Liver (tissue), 3 donors: ENCODE results near the gene TBC1D20.

Experiments
- FOXA1 ChIP-seq: IDR thresholded peaks from 2 replicates; pipeline ENCODE4 v1.6.1; 2016; ENCODE audit warnings: antibody characterized with exemption
- GABPA ChIP-seq, 2 donors: IDR thresholded peaks in 1 of 2; conservative IDR thresholded peaks in 1 of 2; 2 replicates each; pipeline ENCODE4 v1.6.1; 2016; ENCODE audit warnings: antibody characterized with exemption in 2 of 2, mild to moderate bottlenecking in 1 of 2, moderate library complexity in 1 of 2
- JUND ChIP-seq, 2 donors: IDR thresholded peaks; 2 replicates each; pipeline ENCODE4 v1.6.1; 2016; ENCODE audit warnings: antibody characterized with exemption in 2 of 2
- RAD21 ChIP-seq, 2 donors: IDR thresholded peaks; 2 replicates each; pipeline ENCODE4 v1.6.1; 2016; ENCODE audit warnings: antibody characterized with exemption in 2 of 2, mild to moderate bottlenecking in 2 of 2
- RXRA ChIP-seq, 2 donors: IDR thresholded peaks; 2 replicates each; pipeline ENCODE4 v1.6.1; 2017 to 2018; ENCODE audit warnings: antibody characterized with exemption in 2 of 2, mild to moderate bottlenecking in 1 of 2
- YY1 ChIP-seq: IDR thresholded peaks from 2 replicates; pipeline ENCODE4 v1.6.1; 2016; ENCODE audit warnings: antibody characterized with exemption, mild to moderate bottlenecking
- TF ChIP-seq, protein P1 (sequence below): fragments of 150-350 bp; IDR thresholded peaks from 2 replicates; pipeline ENCODE4 v1.5.1; 2017; ENCODE audit warnings: improper control_type of control experiment, low read depth, low read length; ENCODE audit not compliant: missing input control
- TF ChIP-seq, protein P2 (sequence below): IDR thresholded peaks from 2 replicates; pipeline ENCODE4 v1.6.1; 2016; ENCODE audit warnings: antibody characterized with exemption
- TF ChIP-seq, protein P3 (sequence below): IDR thresholded peaks from 2 replicates; pipeline ENCODE4 v1.6.1; 2016; ENCODE audit warnings: antibody characterized with exemption
- TF ChIP-seq, protein P4 (sequence below): IDR thresholded peaks from 2 replicates; pipeline ENCODE4 v1.6.1; 2016; ENCODE audit warnings: antibody characterized with exemption, mild to moderate bottlenecking
- donor health status: healthy.
- donor health status: healthy.

DNA sequence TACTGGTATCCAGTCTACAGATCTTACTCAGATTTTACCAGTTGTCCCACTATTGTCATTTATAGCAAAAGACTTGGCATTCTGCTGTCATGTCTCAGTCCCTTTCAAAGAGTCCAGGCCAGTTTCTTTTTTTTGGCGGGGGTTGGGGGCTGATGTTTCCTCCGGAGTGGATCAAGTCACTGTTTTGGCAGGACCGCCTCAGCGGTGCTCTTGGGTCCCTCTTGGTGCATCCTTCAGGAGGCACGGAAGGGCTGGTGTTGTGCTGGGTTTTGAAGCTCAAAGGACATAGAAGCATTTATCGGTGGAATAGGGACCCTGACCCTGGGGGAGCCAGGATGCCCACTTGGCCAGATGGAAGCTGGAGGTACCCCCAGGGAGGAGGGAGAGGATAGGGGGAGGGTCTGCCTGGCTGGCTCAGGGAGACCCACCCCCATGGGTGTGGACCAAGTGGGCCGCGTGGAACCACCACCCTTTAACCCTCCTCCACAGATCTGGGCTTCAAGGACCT is 43.4 kb downstream of the TBC1D20 start:
- TF ChIP-seq, protein P1, sequence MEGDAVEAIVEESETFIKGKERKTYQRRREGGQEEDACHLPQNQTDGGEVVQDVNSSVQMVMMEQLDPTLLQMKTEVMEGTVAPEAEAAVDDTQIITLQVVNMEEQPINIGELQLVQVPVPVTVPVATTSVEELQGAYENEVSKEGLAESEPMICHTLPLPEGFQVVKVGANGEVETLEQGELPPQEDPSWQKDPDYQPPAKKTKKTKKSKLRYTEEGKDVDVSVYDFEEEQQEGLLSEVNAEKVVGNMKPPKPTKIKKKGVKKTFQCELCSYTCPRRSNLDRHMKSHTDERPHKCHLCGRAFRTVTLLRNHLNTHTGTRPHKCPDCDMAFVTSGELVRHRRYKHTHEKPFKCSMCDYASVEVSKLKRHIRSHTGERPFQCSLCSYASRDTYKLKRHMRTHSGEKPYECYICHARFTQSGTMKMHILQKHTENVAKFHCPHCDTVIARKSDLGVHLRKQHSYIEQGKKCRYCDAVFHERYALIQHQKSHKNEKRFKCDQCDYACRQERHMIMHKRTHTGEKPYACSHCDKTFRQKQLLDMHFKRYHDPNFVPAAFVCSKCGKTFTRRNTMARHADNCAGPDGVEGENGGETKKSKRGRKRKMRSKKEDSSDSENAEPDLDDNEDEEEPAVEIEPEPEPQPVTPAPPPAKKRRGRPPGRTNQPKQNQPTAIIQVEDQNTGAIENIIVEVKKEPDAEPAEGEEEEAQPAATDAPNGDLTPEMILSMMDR: no peak
- TF ChIP-seq, protein P2, sequence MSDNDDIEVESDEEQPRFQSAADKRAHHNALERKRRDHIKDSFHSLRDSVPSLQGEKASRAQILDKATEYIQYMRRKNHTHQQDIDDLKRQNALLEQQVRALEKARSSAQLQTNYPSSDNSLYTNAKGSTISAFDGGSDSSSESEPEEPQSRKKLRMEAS: no peak
- TF ChIP-seq YY1 (no peak), FOXA1 (no peak), JUND (IDR thresholded peaks at IDR 0.05) (no peak), RAD21 (IDR thresholded peaks at IDR 0.05) (no peak), GABPA (IDR thresholded peaks at IDR 0.05 in 1 of 2, conservative IDR thresholded peaks at IDR 0.05 in 1 of 2) (no peak), RXRA (IDR thresholded peaks at IDR 0.05) (no peak)
- TF ChIP-seq, protein P3, sequence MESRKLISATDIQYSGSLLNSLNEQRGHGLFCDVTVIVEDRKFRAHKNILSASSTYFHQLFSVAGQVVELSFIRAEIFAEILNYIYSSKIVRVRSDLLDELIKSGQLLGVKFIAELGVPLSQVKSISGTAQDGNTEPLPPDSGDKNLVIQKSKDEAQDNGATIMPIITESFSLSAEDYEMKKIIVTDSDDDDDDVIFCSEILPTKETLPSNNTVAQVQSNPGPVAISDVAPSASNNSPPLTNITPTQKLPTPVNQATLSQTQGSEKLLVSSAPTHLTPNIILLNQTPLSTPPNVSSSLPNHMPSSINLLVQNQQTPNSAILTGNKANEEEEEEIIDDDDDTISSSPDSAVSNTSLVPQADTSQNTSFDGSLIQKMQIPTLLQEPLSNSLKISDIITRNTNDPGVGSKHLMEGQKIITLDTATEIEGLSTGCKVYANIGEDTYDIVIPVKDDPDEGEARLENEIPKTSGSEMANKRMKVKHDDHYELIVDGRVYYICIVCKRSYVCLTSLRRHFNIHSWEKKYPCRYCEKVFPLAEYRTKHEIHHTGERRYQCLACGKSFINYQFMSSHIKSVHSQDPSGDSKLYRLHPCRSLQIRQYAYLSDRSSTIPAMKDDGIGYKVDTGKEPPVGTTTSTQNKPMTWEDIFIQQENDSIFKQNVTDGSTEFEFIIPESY: no peak
- TF ChIP-seq, protein P4, sequence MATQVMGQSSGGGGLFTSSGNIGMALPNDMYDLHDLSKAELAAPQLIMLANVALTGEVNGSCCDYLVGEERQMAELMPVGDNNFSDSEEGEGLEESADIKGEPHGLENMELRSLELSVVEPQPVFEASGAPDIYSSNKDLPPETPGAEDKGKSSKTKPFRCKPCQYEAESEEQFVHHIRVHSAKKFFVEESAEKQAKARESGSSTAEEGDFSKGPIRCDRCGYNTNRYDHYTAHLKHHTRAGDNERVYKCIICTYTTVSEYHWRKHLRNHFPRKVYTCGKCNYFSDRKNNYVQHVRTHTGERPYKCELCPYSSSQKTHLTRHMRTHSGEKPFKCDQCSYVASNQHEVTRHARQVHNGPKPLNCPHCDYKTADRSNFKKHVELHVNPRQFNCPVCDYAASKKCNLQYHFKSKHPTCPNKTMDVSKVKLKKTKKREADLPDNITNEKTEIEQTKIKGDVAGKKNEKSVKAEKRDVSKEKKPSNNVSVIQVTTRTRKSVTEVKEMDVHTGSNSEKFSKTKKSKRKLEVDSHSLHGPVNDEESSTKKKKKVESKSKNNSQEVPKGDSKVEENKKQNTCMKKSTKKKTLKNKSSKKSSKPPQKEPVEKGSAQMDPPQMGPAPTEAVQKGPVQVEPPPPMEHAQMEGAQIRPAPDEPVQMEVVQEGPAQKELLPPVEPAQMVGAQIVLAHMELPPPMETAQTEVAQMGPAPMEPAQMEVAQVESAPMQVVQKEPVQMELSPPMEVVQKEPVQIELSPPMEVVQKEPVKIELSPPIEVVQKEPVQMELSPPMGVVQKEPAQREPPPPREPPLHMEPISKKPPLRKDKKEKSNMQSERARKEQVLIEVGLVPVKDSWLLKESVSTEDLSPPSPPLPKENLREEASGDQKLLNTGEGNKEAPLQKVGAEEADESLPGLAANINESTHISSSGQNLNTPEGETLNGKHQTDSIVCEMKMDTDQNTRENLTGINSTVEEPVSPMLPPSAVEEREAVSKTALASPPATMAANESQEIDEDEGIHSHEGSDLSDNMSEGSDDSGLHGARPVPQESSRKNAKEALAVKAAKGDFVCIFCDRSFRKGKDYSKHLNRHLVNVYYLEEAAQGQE: no peak
